ENCODE data around the gene PTBP3.
"Not testable (repeated sequence)": the region's sequence is repeated elsewhere in the genome, so short reads cannot be mapped to it uniquely, and the experiment has no call there.

PTBP3 gene

DNA sequence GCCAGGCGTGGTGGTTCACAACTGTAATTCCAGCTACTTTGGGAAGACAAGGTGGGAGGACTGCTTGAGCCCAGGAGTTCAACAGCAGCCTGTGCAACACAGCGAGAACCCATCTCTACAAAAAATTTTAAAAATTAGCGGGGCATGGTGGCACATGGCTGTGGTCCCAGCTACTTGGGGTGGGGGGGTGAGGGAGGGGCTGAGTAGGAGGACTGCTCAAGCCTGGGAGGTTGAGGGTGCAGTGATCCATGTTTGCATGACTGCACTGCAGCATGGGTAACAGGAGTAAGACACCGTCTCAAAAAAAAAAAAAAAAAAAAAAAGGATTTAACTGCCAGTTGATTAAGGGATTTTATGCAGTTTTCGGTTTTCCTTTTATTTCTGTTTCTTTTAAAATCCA, 65.0 kb downstream of the PTBP3 start:
- no peak for DNase-seq (ENCODE audit: low read depth in 3 of 3)

DNA sequence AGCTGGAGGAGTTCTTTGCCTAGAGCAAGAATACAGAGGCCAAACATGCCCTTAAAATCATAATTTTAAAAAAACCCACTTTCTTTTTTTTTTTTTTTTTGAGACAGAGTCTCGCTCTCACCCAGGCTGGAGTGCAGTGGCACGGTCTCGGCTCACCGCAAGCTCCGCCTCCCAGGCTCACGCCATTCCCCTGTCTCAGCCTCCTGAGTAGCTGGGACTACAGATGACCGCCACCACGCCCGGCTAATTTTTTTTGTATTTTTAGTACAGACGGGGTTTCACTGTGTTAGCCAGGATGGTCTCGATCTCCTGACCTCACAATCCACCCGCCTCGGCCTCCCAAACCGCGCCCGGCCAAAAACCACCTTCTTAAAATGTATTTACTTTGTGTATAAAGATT, 66.3 kb downstream of the PTBP3 start:
- not testable (repeated sequence) for DNase-seq (ENCODE audit: low read depth in 3 of 3)

DNA sequence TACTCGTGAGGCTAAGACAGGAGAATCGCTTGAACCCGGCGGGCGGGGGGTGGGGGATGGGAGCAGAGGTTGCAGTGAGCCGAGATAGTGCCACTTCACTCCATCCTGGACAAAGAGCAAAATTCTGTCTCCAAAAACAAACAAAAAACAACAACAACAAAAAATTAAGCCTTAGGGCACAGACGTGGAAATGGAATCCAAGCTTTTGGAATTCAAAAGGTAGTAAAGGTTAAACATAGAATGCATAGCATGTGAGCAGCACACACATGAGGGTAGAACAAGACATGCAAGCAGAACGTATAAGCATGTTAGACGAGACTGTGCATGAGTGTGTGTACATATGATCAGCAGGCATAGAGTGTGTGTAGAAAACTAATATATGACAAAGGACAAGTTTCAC, 68.0 kb downstream of the PTBP3 start:
- DNase-seq (ENCODE audit: low read depth in 3 of 3): no peak

DNA sequence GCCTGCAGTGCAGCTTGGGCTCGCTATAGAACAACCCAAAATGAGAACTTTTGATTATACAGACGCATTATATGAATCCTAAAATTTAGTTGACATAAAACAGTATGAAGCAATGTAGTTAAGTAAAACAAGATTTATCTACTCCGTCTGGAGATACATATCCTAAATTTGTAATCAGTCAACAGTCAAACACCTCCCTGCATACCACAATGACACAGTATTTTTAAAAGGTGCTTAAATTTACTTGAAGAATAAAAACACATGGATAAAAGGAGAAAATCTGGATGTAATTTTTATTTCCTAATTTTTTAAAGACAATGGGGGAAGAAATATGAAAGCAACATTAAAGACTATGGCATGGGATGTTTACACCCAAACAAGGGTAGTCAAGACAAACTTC, 70.8 kb downstream of the PTBP3 start:
- no peak for DNase-seq (ENCODE audit: low read depth in 3 of 3)

DNA sequence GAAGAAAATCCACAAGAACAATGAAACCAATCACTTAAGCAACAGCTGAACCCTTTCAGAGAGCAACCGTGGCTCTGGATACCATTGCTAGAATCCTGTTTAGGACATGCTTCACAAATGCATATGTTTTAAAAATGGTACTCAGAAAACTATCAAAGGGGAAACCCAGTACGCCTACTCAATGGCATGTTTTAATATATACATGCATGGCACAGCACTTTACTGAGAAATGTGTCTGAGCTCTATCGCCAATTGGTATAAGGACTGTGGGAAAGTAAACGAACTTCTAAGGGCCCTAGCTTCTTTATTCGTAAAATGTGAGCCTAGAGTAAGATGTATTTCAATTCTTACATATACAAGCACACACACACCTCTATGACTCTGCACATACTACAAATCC, 72.3 kb downstream of the PTBP3 start:
- no peak for DNase-seq (ENCODE audit: low read depth in 3 of 3)

DNA sequence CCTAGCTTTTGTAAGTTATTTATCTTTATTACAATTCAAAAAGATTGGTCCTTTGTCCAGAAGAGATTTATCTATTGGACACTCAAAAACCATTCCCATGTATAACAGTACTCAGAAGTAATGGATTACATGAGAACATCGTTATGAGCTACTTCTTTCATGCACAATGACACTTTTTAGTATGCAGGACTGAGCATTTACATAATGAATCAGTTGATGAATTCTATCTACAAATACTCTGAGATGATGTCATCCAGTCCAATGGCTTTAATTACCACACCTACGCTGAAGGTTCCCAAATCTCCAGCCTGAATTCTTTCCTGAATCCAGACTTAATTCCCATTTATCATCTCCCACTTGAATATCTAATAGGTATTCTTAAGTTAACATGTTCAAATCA, 75.3 kb downstream of the PTBP3 start:
- DNase-seq (ENCODE audit: low read depth in 3 of 3): no peak

DNA sequence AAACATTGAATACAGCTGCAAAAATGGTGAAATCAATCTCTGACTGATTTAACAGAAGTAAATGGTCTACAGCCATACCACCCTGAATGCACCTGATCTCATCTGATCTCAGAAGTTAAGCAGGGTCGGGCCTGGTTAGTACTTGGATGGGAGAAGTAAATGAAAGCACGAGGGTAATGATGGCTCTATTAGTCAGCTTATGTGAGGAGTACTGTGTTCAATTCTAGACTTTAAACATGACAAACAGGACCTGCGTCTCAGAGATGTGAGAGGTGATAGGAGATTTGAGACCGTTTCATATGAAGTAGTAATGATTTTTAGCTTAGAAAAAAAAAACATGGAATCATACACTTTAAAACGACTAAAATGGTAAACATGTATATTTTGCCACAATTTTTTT, 81.2 kb downstream of the PTBP3 start:
- no peak for DNase-seq (ENCODE audit: low read depth in 3 of 3)

DNA sequence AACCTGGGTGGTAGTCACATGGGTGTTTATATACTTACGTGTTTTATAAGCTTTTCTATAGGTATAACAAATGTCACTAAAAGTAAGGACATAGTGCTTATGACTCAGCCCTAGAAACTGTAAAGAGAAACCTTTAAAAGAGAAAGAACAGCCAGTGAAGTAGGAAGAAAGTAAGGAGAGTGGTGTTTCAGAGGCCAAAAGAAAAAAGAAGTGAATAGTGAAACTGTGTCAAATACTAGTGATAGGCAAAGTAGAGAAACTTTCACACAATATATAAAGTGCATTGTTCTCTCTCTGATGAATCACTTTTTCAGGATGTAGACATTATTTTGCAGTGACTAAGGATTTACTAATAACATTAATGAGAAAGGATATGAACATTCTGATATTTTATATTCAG, 84.1 kb downstream of the PTBP3 start:
- no peak for DNase-seq (ENCODE audit: low read depth in 3 of 3)

DNA sequence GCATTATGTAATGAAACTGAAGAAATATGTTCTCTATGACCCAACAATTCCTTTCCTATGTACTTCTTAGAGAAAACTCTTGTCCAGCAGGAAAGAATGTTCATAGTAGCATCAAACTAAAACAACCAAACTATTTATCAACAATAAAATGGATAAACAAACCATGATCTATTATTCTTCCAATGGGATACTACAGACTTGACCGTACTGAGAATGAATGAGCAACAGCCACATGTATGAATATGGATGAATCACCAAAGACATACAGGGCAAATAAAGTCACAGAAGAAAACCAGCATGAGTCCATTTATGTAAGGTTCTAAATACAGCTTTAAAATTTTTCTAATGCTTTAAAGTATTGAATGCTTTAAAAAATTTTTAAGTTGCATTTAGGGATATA, 84.7 kb downstream of the PTBP3 start:
- no peak for DNase-seq (ENCODE audit: low read depth in 3 of 3)

DNA sequence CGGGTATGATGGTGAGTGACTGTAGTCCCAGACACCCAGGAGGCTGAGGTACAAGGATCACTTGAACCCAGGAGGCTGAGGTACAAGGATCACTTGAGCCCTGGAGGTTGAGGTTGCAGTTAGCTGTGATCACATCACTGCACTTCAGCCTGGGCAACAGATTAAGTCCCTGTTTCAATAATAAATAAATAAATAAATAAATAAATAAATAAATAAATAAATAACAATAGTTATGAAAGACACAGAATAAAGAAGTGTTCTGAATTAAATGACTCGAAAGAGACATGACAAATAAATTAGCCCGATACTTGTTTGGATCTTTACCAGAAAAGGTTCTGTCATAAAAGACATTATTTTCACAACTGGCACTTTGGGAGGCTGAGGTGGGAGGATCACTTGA, 86.3 kb downstream of the PTBP3 start:
- DNase-seq (ENCODE audit: low read depth in 3 of 3): no peak

DNA sequence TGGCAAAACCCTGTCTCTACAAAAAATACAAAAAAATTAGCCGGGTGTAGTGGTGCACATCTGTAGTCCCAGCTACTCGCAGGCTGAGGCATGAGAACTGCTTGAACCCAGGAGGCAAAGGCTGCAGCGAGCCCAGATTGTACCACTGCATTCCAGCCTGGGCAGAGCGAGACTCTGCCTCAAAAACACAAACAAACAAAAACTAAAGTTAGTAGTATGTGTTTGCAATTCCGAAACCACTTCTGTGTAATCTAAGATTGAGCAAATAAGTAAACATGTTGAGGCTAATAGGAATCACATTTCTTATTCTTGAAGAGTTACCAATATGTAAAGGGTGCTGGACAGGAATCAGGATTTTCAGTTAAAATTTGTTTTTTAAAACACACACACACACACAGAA, 88.3 kb downstream of the PTBP3 start:
- DNase-seq (ENCODE audit: low read depth in 3 of 3): no peak

DNA sequence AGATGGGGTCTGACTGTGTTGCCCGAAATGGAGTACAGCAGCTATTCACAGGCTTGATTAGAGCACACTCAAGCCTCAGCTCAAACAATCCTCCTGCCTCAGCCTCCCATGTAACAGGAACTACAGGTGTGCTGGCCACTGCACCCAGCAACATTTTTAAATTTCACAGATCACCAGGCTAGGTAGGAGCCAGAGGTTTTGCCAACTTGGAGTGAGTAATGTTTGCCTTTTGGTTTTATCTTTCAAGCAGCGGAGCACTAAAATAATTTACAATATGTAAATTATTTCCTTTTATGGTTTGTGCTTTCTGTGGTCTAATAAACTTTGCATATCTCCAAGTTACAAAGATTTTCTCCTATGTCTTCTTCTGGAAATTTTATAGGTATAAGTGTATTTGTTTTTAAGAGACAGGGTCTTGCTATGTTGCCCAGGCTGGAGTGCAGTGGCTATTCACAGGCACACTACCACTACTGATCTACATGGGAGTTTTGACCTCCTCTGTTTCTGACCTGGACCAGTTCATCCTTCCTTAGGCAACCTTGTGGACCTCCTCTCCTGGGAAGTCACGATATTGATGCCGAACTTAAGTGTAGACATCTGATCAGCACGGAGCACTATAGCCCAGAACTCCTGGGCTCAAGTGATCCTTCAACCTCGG, 91.1 kb downstream of the PTBP3 start:
- no peak for DNase-seq (ENCODE audit: low read depth in 3 of 3)

DNA sequence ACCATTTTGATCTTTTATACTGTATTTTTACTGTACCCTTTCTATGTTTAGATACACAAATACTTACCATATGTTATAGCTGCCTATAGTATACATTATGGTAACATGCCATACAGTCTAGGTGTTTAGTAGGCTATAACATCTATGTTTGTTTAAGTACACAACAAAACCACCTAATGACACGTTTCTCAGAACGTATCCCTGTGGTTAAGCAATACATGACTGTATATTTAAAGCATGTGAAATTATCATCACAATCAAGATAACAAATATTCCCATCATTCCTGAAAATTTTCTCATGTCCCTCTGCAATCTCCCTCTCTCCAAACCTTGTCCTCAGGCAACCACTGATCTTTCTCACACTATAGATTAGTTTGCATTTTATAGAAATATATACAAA, 91.9 kb downstream of the PTBP3 start:
- no peak for DNase-seq (ENCODE audit: low read depth in 3 of 3)

DNA sequence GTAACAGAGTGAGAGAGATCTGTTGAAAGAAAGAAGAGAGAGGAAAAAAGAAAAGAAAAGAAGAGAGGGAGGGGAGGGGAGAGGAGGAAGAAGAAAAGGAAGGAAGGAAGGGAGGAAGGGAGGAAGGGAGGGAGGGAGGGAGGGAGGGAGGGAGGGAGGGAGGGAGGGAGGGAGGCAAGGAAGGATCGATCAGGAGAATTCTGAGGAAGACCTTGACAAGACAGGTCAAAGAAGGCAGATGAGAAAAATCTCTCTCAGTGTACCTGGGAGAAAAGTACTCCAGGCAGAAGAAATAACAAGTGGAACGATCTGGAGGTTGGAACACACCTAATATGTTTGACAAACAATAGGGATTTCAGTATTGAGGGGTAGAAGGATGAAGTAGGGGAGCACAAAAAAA, 93.7 kb downstream of the PTBP3 start:
- no peak for DNase-seq (ENCODE audit: low read depth in 3 of 3)

DNA sequence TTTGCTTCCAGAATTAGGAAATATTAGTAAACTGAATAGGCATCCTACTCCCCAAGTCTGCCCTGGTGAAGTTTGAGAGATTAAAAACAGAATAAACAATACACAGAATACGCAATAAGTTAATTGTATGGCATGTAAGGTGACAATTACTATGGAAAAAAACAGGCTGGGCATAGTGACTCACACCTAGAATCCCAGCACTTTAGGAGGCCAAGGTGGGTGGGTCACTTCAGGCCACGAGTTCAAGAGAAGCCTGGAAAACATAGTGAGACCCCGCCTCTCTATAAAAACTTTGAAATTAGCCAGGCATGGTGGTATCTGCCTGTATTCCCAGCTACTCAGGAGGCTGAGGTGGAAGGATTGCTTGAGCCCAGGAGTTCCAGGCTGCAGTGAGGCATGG, 94.1 kb downstream of the PTBP3 start:
- no peak for DNase-seq (ENCODE audit: low read depth in 3 of 3)

DNA sequence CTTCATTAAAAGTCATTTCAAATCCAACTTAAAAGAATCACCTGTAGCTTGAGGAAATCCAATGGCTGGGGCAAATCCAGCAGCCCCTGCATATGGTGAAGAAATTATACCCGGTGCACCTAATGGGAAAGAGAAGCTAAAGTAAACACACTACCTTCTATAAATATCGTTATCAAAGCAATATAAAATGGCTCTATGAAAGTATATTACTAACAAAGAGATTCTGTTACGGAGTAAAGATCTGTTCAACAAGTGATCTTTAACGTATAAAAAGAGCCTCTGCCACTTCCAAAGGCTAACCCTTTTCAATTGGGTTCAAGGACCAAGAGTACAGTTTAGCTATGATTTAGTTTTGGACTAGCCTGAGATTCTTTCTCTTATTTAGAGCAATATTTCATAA, 98.6 kb downstream of the PTBP3 start:
- no peak for DNase-seq (ENCODE audit: low read depth in 3 of 3)

DNA sequence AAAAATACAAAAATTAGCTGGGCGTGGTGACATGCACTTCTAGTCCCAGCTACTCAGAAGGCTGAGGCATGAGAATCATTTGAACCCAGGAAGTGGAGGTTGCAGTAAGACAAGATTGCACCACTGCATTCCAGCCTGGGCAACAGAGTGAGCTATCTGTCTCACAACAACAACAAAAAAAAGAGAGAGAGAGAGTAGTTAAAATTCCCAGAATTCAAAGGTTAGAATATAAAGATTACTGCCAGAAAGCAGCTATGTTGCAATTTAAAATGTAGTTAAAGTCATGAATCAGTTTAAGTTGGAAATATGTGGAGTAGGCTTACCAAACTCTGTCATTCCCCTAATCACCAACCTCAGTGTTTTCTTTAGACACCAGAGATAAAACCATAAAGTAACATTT, 99.7 kb downstream of the PTBP3 start:
- no peak for DNase-seq (ENCODE audit: low read depth in 3 of 3)

DNA sequence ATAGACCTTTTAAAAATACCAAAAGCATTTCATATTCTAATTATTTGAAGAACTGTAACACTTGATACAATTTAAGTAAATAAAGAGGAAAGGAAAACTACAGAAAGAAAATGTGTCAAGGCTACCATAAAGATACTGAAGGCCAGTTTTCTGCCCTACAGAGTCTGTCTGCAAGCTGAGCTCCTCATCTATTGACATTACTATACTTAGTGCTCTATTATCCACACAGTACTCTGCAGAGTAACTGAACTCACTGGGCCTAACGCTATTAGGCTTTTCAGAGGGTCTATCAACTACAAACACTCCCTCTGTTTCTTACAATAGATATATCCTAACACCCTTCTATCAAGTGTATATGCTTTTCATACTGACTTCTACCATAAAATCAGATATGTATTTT, 101.2 kb downstream of the PTBP3 start:
- no peak for DNase-seq (ENCODE audit: low read depth in 3 of 3)

DNA sequence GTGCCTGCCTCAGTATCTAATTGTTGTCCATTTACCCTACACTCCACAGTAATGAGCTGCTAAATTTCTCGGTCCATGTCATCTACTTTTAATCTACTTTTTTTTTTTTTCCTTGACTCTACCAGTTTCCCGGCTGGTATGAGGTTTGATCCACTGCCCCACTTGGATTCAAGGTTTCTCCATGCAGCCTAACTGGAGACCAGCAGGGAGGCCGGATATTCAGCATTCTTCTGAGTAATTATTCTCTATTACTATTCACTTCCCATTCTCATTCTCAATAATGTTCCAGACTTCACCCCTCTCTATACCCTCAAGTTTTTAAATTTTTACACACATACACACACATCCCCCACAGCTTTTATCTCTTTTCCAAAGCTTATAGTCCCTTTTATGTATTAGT, 107.3 kb downstream of the PTBP3 start:
- no peak for DNase-seq (ENCODE audit: low read depth in 3 of 3)

DNA sequence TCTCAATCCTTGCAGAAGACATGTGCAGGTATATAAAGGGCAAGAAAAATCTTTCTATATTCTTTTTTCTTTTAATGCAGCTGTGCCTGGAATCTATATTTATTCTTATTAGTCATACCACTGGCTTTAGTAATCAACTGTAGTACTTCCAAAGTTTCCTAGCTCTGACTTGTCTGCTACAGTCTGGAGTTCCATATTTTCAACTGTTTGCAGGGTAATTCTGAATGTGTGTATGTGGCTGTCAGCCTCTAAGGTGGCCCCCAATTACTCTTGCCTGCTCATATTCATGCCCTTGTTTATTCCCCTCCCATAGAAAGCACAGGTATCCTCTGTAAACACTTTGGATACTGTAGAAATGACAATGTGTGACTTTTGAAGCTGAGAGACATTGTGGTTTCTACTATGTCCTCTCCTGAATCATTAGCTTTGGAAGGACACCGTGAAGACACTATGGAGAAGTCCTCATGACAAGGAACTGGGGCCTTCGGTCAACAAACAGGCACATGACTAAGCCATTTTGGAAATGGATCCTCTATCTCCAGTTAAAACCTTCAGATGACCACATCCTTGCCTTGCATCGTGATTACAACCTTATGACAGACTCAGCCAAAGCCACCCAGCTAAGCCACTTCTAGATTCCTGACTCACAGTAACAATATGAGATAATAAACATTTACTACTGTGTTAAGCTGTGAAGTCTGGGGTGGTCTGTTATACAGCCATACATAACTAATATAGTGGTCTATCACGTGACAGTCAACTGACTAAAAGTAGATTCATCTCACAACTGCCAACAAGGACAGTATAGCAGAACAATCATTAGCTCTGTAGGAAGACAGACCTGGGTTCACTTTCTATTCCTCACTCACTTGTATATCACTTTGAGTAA, 108.8 kb downstream of the PTBP3 start:
- no peak for DNase-seq (ENCODE audit: low read depth in 3 of 3)

DNA sequence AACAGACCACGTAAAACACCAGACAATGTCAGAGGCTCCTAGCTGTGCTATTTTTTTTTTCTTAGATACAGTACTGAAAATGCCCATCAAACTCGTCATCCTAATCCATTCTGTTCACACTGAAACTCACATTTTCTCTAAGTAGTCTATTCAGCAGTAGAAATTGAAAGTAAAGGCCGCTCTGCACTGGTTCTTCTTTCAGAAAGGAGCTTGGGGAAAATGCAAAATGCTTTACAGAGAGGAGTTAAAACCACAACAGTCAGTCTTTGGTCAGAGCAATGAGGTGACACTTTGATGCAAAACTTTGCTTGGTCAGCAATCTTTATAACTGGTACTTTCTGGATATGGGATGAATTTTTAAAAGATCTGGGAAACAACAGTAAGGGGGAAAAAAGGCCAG, 114.5 kb downstream of the PTBP3 start:
- no peak for DNase-seq (ENCODE audit: low read depth in 3 of 3)

DNA sequence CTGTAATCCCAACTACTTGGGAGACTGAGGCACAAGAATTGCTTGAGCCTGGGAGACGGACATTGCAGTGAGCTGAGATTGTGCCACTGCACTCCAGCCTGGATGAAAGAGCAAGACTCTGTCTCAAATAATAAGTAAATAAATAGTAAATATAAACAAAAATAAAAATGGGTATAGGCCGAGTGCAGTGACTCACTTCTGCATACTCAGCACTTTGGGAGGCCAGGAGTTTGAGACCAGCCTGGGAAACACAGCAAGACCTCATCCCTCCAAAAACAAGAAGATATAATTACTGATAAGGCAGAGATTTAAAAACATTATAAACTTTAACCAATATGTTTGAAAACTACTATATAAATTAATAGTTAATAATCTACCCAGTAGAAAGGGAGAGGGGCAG, 120.5 kb downstream of the PTBP3 start:
- DNase-seq (ENCODE audit: low read depth in 3 of 3): no peak

DNA sequence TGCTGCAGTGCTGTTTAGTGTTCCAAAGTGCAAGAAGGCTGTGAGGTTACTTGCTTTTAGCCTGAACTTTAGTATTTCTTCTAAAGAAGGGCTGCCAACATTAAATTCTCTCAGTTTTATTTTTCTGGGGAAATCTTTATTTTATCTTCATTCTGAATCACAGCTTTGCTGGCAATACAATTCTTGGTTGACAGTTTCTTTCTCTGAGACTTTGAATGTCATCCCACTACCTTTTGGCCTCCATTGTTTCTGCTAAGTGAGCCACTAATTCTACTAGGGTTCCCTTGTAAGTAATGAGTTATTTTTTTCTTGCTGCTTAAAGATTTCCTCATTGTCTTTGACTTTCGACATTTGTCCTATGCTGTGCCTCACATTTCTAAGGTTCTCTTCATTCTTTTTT, 126.0 kb downstream of the PTBP3 start:
- DNase-seq (ENCODE audit: low read depth in 3 of 3): no peak

DNA sequence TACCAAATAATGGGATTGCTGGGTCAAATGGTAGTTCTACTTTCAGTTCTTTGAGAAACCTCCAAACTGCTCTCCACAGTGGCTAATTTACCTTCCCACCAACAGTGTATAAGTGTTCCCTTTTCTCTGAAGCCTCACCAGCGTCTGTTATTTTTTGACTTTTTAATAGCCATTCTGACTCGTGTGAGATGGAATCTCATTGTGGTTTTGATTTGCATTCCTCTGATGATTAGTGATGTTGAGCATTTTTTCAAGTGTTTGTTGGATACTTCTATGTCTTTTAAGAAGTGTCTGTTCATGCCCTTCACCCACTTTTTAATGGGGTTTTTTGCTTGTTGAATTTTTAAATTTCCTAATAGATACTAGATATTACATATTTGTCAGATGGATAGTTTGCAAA, 129.9 kb downstream of the PTBP3 start:
- DNase-seq (ENCODE audit: low read depth in 3 of 3): no peak
